Stimulated activated CD4-positive, alpha-beta T cell treated with anti-CD3 and anti-CD28 coated beads, Interleukin-2, amount 100 ng/mL, for 4 hours (primary cell): ENCODE measurements around the gene INHBC.
"Not testable (repeated sequence)": the region's sequence is repeated elsewhere in the genome, so short reads cannot be mapped to it uniquely, and the experiment has no call there.

Source experiments
- DNase-seq: peaks from one replicate; pipeline ENCODE4 v3.0.0-alpha.2; 2020; ENCODE audit warnings: low read depth

INHBC gene

DNA sequence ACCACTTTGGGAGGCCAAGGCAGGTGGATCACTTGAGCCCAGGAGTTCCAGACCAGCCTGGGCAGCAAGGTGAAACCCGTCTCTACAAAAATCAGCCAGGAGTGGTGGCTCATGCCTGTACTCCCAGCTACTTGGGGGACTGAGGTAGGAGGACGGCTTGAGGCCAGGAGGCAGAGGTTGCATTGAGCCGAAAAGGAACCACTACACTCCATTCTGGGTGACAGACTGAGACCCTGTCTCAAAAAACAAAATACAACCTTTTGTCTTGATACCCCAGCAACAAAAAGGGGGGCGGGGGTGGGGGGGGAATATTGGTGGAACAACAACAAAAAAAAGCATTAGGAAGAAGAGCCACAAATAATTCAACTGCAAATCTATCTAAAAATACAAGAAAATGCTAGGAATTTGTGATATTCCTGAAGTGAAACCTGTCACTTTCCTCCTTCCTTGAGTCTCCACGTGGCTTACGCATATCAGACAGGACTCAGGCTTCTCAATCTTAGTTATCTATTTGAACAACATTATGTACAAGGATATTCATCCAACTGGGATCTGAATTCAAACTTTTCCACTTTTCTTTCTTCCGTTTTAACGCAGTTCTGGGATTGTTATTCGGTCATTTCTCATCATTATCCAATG lies 5.0 kb upstream of the INHBC start:
- no peak for DNase-seq

DNA sequence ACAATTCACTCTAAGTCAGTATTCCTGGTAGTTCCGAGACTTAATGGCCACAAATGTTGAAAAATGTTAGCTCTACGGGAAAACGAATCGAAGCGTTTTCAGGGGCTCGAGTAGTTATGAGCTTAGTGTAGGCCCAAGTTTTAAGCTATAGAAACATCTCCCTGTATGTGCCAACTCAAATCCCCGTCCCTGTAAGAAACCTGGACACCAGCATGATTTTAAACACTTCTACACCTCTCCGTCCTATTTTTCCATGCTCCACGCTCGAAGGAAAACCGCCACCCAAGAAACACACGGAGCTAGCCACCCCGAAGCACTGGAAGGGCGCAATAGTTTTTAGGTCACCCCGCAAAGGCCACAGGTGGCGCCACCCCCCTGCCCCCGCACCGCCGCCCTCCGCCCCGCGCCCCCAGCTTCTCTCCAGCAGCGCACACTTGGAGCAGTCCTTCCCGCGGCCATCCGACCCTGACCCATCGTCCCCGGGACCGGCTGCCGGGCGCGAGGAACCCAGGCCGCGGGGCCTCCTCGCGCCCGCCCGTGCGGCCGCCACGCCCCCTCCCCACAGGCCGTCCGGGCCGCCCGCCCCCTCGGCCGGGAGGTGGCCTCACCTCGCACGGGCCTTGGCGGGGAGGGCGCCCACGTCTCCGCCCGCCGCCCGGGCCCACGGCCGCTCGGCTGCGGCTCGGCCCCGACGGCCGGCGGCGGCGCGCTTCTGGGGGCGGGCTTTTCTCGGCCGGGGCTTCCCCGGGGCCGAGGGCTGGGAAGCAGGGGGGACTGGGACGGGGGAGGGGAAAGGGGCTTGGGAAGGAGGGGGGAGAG lies 4.3 kb upstream of the INHBC start:
- DNase-seq: peak; percentile 19

DNA sequence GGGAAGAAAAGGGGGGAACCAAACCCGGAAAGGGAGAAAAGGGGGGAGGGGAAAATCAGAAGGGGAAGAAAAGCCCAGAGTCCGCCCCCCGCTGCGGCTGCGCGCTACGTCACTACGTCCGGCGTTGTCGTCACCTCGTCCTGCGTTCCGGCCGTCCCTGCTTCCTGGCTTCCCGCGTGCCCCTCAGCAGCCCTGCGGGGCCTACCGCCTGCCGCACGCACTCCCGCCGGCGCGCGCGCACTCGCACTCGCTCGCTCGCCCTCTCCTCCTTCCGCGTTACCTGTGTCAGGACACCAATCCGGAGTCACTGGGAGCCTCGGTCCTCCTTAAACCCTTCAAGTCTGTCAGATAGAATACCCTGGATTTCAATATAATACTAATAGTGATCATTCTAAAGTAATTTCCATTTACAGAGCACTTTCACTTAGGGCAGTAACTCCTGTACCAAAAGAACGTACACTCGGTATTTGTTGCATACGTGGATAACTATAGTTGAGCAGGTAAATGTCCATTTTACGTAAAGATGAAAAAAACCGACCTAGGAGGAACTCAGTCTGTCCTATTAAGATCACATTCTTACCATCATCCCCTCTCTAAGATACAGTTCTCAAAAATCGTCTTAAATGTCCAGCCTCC lies 3.5 kb upstream of the INHBC start, which contains the start of gene R3HDM2:
R3HDM2 (minus strand) TSS at position 113 of the 636 bp plus-strand sequence. CDS start 120,615 bp downstream, outside the sequence.
- peak; percentile 91 for DNase-seq

DNA sequence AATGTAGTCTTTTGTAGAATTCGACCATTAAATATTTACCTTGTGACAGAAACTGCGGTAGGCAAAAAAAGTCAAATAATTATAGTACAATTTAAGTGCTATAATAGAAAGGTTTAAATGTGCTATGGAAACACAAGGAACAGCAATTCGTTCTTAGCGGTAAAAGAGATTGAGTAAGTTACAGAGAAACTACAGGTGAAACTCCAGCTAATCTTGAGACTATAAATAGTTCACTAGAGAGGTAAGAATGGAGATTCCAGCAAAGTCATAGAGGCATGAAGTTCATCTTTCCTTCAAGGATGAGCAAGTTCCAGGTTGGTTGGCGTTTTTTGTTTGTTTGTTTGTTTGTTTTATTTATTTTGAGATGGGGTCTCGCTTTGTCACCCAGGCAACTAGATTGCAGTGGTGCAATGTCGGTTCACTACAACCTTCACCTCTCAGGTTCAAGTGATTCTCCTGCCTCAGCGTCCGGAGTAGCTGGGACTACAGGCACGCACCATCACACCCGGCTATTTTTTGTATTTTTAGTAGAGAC lies 2.9 kb upstream of the INHBC start:
- no peak for DNase-seq

DNA sequence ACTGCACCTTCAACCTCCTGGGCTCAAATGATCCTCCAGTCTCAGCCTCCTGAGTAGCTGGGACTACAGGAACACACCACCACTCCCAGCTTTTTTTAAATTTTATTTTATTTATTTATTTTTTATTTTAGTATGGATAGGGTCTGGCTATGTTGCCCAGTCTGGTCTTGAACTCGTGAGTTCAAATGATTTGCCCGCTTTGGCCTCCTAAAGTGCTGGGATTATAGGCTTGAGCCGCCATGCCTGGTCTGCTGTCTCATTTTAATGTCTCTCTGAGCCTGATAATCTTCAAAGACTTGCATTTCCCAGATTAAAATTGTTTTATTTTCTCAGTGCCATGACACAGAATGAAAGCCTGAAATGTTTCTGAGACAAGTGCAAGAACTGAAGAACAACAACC lies 1.2 kb upstream of the INHBC start:
- no peak for DNase-seq

DNA sequence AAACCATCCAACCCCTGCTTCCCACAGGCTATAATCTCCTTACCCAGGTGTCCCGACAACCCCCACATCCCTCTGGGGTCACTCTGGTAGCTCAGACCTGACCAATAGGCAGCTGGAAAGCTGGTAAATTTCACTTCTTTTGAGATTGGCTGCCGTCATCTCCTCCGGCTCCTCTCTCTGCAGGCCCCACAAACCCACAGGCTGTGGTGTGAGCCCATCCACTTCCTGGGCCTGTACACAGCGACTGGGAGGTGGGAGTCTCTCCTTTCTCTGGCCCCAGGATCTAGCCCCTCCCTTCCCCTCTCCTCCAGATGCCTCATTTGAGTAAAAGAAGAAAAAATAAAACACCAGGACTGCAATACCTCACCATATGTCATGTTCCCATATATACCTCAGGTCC lies 709 bp downstream of the INHBC start:
- no peak for DNase-seq

DNA sequence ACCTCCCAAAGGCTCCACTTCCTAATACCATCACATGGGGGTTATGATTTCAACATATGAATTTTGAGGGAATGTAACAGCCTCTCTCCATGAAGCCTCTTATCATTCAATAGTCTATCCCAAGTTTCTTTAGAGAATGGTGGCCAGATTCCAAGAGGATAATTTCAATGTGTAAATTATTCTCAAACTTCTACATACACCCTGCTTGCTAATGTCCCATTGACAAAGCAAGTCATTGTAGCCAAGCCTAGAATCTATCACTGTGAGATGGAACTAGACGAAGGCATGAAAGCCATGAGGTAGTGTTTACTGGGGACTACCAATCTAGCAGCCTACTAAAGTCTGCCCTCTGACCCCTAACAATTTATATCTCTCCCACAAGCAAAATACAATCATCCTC lies 3.8 kb downstream of the INHBC start:
- DNase-seq: no peak

DNA sequence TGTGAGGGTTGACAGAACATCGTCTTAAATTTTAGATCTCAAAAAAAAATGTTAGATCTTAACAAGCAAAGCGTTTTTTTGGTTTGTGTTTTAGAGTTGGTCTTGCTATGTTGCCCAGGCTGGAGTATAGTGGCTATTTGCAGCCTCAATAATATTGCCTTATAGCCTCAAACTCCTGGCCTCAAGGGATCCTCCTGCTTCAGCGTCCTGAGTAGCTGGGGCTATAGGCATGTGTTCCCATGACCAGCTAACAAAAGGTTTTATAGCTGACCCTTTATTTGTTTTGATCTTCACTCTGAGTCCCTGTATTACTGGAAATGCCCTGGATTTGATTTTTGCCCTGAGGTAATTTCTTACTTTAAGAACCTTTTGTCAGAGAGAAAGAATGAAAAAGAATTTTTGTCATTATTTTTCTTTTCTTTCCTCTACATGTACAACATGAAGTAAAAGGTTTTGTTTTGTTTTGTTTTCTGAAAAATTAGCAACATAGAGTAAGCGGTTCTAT lies 5.2 kb downstream of the INHBC start:
- no peak for DNase-seq

DNA sequence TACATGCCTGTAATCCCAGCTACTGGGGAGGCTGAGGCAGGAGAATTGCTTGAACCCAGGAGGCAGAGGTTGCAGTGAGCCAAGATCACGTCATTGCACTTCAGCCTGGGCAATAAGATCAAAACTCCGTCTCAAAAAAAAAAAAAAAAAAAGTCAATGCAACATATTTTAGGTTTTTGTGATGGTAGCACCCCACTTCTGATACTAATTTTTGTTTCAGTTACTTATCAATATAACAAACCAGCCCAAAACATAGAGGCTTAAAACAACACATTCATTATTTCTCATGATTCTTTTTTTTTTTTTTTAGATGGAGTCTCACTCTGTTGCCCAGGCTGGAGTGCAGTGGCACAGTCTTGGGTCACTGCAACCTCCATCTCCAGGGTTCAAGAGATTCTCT lies 6.8 kb downstream of the INHBC start:
- not testable (repeated sequence) for DNase-seq

DNA sequence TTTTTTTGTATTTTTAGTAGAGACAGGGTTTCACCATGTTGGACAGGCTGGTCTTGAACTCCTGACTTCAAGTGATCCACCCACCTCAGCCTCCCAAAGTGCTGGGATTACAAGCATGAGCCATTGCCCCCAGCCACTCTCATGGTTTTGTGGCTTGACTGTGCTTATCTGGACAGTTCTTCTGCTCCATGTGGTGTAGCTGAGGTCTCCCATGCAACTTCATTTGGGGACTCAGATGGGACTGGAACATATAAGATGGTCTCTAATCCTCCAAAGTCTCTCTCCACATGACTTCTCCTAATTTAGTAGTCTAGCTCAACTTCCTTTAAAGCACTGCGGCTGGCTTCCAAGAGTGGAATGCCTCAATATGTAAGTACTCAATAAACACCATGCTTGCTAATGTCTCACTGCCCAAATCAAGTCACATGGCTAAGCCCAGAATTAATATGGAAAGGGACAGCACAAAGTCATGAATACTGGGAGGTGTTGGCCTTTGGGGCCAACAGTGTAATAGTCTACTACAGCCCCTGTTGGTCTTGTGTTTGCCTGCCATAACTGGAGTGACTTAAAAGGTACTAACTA lies 7.4 kb downstream of the INHBC start:
- no peak for DNase-seq

DNA sequence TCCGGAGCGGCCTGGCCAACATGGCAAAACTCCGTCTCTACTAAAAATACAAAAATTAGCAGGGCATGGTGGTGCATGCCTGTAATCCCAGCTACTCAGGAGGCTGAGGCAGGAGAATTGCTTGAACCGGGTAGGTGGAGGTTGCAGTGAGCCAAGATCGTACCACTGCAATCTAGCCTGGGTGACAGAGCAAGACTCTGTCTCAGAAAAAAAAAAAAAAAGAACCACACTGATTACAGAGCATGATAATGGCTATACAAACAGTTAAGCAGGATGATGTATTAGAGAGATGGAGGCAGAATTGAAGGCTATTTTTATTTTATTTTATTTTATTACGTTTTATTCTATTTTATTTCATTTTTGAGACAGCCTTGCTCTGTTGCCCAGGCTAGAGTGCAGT lies 9.8 kb downstream of the INHBC start:
- not testable (repeated sequence) for DNase-seq

DNA sequence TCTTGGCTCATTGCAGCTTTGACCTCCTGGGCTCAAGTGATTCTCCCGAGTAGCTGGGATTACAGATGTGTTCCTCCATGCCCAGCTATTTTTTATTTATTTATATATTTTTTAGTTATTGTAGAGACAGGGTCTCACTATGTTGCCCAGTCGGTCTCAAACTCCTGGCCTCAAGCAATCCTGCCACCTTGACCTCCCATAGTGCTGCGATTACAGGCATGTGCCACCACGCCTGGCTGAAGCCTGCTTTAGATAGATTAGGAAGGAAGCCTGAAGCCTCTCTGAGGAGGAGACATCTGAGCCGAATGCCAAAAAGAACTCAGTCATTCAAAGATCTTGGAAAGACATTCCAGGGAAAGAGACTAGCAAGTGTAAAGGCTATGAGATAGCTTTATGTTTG lies 10.2 kb downstream of the INHBC start:
- no peak for DNase-seq

DNA sequence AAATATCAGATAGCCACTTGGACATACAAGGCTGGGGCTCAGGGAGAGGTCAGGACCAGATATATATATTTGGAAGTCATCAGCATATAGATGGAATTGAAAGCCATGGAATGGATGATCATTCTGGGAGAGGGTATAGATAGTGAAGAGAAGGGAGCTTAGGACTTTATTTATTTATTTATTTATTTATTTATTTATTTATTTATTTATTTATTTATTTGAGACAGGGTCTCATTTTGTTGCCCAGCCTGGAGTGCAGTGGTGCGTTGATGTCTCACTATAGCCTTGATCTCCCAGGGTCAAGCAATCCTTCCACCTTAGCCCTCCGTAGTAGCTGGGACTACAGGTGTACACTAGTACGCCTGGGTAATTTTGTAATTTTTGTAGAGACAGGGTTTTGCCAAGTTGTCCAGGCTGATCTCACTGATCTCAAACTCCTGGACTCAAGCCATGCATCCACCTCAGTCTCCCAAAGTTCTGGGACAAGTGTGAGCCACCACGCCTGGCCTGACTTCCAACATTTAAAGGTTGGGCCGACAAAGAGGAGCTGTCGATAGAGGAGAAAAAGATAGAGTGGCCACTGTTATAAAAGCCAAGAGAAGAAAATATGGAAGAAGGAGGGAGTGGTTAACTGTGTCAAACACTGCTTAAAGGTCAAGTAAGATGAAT lies 11.8 kb downstream of the INHBC start:
- DNase-seq: no peak

DNA sequence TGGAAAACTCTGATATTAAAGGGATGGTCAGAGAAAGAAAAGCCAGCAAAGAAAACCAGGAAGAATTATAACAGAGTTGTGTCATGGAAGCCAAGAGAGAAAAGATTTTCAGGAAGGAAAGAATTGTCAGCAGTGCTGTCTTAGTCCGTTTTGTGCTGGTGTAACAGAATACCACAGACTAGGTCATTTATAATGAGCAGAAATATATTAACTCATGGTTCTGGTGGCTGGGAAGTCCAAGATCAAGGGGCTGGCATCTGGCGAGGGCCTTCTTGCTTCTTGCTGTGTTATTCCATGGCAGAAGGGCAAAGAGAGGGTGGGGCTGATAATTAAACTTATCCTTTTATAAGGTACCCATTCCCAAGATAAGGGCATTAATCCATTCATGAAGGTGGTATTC lies 14.1 kb downstream of the INHBC start:
- DNase-seq: no peak

DNA sequence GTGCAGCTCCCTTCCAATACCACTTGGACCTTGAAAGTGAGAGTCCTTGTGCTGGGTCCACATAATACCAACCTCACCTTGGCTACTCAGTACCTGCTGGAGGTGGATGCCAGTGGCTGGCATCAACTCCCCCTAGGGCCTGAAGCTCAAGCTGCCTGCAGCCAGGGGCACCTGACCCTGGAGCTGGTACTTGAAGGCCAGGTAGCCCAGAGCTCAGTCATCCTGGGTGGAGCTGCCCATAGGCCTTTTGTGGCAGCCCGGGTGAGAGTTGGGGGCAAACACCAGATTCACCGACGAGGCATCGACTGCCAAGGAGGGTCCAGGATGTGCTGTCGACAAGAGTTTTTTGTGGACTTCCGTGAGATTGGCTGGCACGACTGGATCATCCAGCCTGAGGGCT lies 14.8 kb downstream of the INHBC start:
- no peak for DNase-seq

DNA sequence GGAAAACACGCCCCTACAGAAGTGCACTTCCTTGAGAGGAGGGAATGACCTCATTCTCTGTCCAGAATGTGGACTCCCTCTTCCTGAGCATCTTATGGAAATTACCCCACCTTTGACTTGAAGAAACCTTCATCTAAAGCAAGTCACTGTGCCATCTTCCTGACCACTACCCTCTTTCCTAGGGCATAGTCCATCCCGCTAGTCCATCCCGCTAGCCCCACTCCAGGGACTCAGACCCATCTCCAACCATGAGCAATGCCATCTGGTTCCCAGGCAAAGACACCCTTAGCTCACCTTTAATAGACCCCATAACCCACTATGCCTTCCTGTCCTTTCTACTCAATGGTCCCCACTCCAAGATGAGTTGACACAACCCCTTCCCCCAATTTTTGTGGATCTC lies 15.5 kb downstream of the INHBC start:
- DNase-seq: no peak

DNA sequence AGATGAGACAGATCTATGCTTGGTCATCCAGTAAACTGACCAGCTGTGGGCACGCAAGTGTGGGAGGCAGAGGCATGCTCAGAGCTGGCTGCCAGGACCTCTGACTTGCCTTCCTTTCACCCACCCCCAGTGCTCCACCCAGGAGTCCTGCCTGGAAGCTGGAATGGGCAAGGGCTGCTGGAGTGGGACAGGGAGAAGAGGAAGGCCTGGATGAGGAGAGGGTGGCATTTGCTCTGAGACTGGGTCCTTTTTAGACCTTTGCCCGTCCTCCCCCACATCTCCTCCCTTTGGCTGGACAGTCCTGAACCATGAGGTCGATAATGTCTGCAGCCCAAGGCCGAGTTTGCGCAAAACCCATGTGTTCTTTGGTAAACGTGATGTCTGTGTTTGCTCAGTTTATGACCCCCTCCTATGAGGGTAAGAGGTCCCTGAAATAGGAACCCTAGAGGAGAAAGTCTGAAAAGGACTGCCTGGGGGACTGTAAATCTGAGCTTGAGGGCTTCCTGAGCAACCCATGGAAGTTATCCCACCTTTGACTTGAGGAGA lies 16.7 kb downstream of the INHBC start:
- DNase-seq: no peak

DNA sequence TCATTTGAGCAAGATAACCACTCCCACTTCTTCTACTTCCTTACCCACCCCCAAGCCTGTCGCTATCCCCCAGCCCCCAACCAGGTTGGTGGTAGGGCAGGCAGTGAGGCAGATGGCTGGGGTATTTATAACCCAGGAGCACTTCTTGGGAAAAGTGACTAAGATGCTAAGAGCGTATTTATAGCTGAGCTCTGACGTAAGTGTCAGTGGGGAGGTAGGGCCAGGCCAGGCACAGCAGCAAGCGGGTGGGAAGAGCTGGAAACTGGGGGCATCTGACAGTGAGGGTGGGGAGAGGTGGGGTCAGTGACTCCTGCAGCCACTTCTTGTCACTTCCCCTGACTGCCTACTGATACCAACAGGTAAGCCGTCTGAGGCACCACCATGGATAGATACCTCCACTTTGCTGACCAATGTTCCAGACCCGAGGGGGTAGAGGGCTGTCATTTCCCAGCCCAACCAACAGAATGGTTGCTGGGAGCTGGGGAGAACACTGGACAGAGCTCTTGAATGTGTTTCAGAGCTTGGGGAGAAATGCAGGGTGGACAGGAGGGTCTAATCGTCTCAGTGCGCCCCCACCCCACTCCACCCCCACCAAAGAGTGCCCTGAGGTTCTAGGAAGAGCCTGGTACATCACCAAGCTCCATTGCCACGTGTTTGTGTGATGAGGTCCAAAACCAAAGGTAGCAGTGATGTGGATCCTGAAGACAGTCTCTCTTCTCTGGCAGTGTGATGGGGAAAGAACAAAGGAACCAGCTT lies 17.8 kb downstream of the INHBC start:
- no peak for DNase-seq

DNA sequence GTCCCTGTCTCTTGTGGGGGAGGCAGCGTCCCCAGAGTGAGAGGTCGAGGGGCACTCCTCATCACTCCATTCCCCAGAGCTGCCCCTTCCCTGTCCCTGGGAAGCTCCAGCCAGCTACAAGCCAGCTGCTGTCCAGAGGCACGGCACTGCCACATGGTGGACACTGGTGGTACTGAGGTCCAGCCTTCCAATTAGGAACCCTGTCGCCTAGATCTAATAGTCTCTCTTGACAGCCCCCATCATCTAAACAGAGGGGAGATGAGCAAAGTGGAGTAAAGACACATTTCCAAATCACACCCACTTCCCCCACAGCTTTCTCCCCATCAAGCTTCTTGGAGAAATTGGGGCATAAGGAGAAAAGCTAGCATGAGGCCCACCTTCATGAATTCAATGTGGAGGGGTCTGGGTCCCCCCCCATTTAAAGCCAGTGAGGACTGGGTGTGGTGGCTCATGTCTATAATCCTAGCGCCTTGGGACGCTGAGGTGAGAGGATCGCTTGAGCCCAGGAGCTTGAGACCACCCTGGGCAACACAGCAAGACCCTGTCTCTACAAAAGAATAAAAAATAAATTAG lies 18.4 kb downstream of the INHBC start:
- DNase-seq: no peak

DNA sequence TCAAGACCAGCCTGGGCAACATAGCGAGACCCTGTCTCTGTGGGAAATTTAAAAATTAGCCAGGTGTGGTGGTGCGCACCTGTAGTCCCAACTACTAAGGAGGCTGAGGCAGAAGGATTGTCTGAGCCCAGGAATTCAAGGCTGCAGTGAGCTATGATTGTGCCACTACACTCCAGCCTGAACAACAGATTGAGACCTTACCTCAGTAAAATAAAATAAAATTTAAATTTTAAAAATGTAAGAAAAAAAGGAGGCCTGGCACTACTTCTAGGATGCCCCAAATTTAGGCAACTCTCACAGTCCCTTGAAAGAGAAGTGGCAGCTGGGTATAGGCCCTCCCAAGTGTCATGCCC lies 19.6 kb downstream of the INHBC start:
- DNase-seq: no peak
